OCI-LY7 (cell line): ENCODE measurements around the gene CFAP54. TPM values are rescaled to one million over a fixed set of nuclear protein-coding genes. Genes with fewer than 3 reads are reported as not detected.

Source experiments
- BruUV-seq: library from RNA; stranded (reverse); fragments of 400-500 nt; replicated peaks from 2 replicates; lab custom pipeline; 2021; lab: Mats Ljungman, UMichigan
- CTCF ChIA-PET: fragments of 300-600 bp; sonication (Branson Sonifier 250); formaldehyde crosslinking; loops from one replicate; lab custom pipeline; 2022; ENCODE audit warnings: antibody characterized with exemption; ENCODE audit not compliant: unreplicated experiment; lab: Charles Lee
- POLR2A ChIA-PET: fragments of 300-600 bp; sonication (Branson Sonifier 250); formaldehyde crosslinking; loops from one replicate; lab custom pipeline; 2022; ENCODE audit warnings: antibody characterized with exemption; lab: Charles Lee
- DNase-seq: peaks from one replicate; pipeline ENCODE4 v3.0.0-alpha.2; 2015; ENCODE audit warnings: low spot score
- H2AFZ ChIP-seq: fragments of 200-600 bp; sonication (generic), shearing (Covaris generic); 2 replicates; pipeline ENCODE4 v1.6.1; 2014; ENCODE audit warnings: mild to moderate bottlenecking, antibody characterized with exemption, low read length, moderate library complexity
- H3K27ac ChIP-seq: fragments of 200-600 bp; sonication (generic); 2 replicates; pipeline ENCODE4 v1.5.1; 2014; ENCODE audit warnings: mixed run types, low read depth, mild to moderate bottlenecking, moderate library complexity, low read length, inconsistent platforms; ENCODE audit not compliant: poor library complexity, severe bottlenecking
- H3K36me3 ChIP-seq: fragments of 200-600 bp; sonication (generic); 2 replicates; pipeline ENCODE4 v1.6.1; 2014; ENCODE audit warnings: mild to moderate bottlenecking, antibody characterized with exemption, low read length, moderate library complexity, mixed read lengths; ENCODE audit not compliant: insufficient read depth
- H3K4me1 ChIP-seq: fragments of 200-600 bp; sonication (generic); 2 replicates; pipeline ENCODE4 v1.5.1; 2014; ENCODE audit warnings: mild to moderate bottlenecking, low read length; ENCODE audit not compliant: insufficient read depth, poor library complexity, severe bottlenecking
- H3K4me2 ChIP-seq: fragments of 200-600 bp; sonication (generic); 2 replicates; pipeline ENCODE4 v1.6.1; 2014; ENCODE audit warnings: mild to moderate bottlenecking, low read length
- H3K4me3 ChIP-seq: fragments of 200-600 bp; sonication (generic); 2 replicates; pipeline ENCODE4 v1.5.1; 2014; ENCODE audit warnings: mild to moderate bottlenecking, low read depth, low read length; ENCODE audit not compliant: poor library complexity, severe bottlenecking
- H3K79me2 ChIP-seq: fragments of 200-600 bp; sonication (generic); 2 replicates; pipeline ENCODE4 v1.6.1; 2016; ENCODE audit warnings: low read depth, mild to moderate bottlenecking, low read length, moderate library complexity, mixed read lengths; ENCODE audit not compliant: insufficient read depth
- H3K9me2 ChIP-seq: fragments of 200-600 bp; sonication (generic); 2 replicates; pipeline ENCODE4 v1.6.1; 2016; ENCODE audit warnings: mild to moderate bottlenecking, low read length, mixed read lengths; ENCODE audit not compliant: insufficient read depth
- H3K9me3 ChIP-seq: fragments of 200-600 bp; sonication (generic); 2 replicates; pipeline ENCODE4 v1.6.1; 2014; ENCODE audit warnings: mild to moderate bottlenecking, mixed run types, low read length, mixed read lengths
- H4K20me1 ChIP-seq: fragments of 200-600 bp; sonication (generic); 2 replicates; pipeline ENCODE4 v1.6.1; 2014; ENCODE audit warnings: mild to moderate bottlenecking, antibody characterized with exemption, low read length, moderate library complexity, mixed read lengths; ENCODE audit not compliant: insufficient read depth
- CTCF ChIP-seq: fragments of 200-600 bp; sonication (generic); conservative IDR thresholded peaks from 2 replicates; pipeline ENCODE4 v1.5.1; 2014; ENCODE audit warnings: mild to moderate bottlenecking, antibody characterized with exemption, low read length, moderate library complexity, mixed read lengths
- EZH2phosphoT487 ChIP-seq: fragments of 200-600 bp; sonication (generic); IDR thresholded peaks from 2 replicates; pipeline ENCODE4 v1.6.1; 2018; ENCODE audit warnings: low read depth, borderline replicate concordance, mild to moderate bottlenecking, mixed run types, antibody characterized with exemption, low read length, moderate library complexity, mixed read lengths
- intact Hi-C: fragments of 100-400 bp; cut with micrococcal nuclease; formaldehyde crosslinking; loops from one replicate; pipeline ENCODE4 v1.10.0; 2022; ENCODE audit not compliant: unreplicated experiment
- total RNA-seq, 2 experiments: library from RNA; depleted of rRNA in 1 of 2; stranded (reverse); fragments of >200 nt in 1 of 2; shearing (Covaris generic) in 1 of 2; gene quantifications; 2 replicates each; pipeline ENCODE4 v1.2.3, GENCODE V29; 2014 to 2022

Gene CFAP54
- total RNA-seq, 2 experiments from 2014 or later = 0.53 TPM; not detected in 1

DNA sequence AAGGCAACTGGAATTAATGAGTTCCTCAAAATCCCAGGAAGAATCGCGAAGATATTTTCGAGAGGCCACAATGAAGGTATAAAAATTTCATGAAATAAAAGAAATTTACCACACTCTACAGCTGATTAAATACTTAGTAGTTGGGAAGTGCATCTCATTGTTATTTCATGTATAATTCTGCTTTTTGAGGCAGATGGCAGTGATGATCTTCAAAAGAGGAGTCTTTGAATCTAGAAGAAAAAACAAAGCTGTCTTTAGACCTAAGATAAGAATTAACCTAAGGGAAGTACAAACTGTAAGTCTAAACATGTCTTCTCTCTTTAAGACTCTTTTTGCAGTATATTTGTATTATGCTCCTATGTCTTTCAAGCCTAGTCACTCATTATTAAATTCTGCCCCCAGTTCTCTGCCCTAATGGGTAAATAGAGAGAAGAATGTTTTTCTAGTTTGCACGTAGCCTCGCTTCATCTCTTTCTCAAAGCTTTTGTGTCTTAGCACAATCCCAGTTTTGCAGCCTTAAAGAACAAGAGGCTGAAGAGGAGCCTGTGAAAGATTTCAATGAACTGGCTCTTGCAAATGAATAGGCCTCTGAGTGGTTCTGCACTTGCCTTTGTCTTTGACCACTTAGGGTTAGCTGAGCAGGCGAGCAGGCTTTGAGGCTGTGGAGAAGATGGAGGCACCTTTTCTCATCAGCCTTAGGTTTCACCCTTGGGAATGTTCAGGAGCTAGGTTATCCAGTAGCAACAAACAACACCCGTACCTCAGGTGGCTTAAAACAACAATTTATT, 32.7 kb downstream of the CFAP54 start:
- Histone ChIP-seq H3K9me2 (no peaks in the 10 kb centered on the region), H4K20me1 (no peaks in the 10 kb centered on the region), H3K9me3 (no peaks in the 10 kb centered on the region), H3K36me3 (no peaks in the 10 kb centered on the region), H2AFZ (no peak overlapping the region), H3K27ac (no peak overlapping the region), H3K79me2 (no peaks in the 10 kb centered on the region), H3K4me1 (no peaks in the 10 kb centered on the region), H3K4me3 (no peak overlapping the region), H3K4me2 (no peak overlapping the region)
- ChIA-PET POLR2A (interaction anchor here (0.6 to 0.7 kb wide), 2 partner anchors 95 to 332 kb away, joined by 4 to 5 read pairs; no protein-coding TSS in a partner anchor), CTCF (interaction anchor here (0.6 kb wide), 1 partner anchor 1738 kb away, joined by 7 read pairs; no protein-coding TSS in a partner anchor)
- no TSS peak for BruUV-seq
- no peak for TF ChIP-seq CTCF
- TF ChIP-seq EZH2phosphoT487 = no peak
- intact Hi-C loops = no loop called here
- no peak for DNase-seq

DNA sequence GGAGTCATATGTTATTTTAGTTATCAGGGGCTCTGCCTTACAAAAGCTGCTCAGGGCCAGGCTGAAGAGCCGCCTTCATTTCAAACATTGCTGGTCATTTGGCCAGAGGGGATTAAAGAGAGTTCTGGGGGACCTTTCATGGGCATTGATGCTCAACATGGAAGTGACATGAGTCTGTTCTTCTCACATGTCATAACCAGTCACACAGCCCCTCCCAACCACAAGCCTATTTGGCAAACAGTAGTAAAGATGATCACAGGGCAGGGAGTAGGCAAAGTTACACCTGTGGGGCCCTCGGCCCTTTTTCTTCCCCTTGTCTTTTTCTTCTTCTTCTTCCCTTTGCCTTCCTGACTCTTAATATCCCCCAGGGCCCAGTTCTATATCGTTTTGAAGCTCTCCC, 33.3 kb downstream of the CFAP54 start:
- TF ChIP-seq EZH2phosphoT487 (no peak), CTCF (no peak)
- Histone ChIP-seq H4K20me1 (no peaks in the 10 kb centered on the region), H3K36me3 (no peaks in the 10 kb centered on the region), H3K9me2 (no peaks in the 10 kb centered on the region), H3K9me3 (no peaks in the 10 kb centered on the region), H2AFZ (no peak overlapping the region; the same call in 1 of the 2 replicates), H3K79me2 (no peaks in the 10 kb centered on the region), H3K27ac (no peak overlapping the region), H3K4me2 (no peak overlapping the region), H3K4me1 (no peaks in the 10 kb centered on the region), H3K4me3 (no peak overlapping the region)
- POLR2A ChIA-PET = interaction anchor here (0.6 kb wide), 1 partner anchor 365 kb away, joined by 3 read pairs; no protein-coding TSS in a partner anchor
- no peak for DNase-seq
- CTCF ChIA-PET = no interaction called here
- no TSS peak for BruUV-seq
- intact Hi-C loops = no loop called here

DNA sequence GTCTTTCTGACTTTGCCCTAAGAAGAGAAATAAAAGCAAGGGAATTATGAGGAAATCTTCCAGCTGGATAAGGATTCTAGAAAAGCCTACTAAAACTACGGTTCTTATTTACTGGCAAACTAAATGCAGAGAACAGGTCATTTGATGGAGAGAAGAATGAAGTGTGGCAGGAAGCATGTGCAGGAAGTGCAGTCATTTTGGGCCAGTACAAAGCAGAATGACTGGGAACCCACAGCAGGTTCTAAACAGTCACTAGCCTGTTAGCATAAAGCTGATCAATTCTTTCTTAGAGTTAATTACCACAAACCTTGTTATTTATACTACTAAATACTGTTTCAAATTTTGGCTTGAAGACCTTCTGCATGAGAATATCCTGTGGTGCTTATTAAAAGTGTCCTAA, 36.7 kb downstream of the CFAP54 start:
- no peaks in the 10 kb centered on the region for H3K36me3 ChIP-seq
- H3K4me3 ChIP-seq = no peak overlapping the region
- TF ChIP-seq CTCF = no peak
- TF ChIP-seq EZH2phosphoT487 = no peak
- H4K20me1 ChIP-seq = no peaks in the 10 kb centered on the region
- H3K4me1 ChIP-seq = no peaks in the 10 kb centered on the region
- ChIA-PET CTCF (no interaction called here), POLR2A (interaction anchor here (1.1 kb wide), 1 partner anchor 11 kb away, joined by 3 read pairs; no protein-coding TSS in a partner anchor)
- no peak overlapping the region for H2AFZ ChIP-seq
- intact Hi-C loops = no loop called here
- H3K79me2 ChIP-seq = no peaks in the 10 kb centered on the region
- H3K4me2 ChIP-seq = no peak overlapping the region
- BruUV-seq = no TSS peak
- H3K9me2 ChIP-seq = no peaks in the 10 kb centered on the region
- H3K9me3 ChIP-seq = no peaks in the 10 kb centered on the region
- no peak overlapping the region for H3K27ac ChIP-seq
- DNase-seq = no peak
